T-helper 22 cell (primary cell): Measurements from ENCODE around the gene HMGCS2.
"Not testable (repeated sequence)": the region's sequence is repeated elsewhere in the genome, so short reads cannot be mapped to it uniquely, and the experiment has no call there.

Source experiments
- DNase-seq: peaks from one replicate; pipeline ENCODE4 v3.0.0-alpha.2; 2020; ENCODE audit warnings: low read depth

Gene HMGCS2

DNA sequence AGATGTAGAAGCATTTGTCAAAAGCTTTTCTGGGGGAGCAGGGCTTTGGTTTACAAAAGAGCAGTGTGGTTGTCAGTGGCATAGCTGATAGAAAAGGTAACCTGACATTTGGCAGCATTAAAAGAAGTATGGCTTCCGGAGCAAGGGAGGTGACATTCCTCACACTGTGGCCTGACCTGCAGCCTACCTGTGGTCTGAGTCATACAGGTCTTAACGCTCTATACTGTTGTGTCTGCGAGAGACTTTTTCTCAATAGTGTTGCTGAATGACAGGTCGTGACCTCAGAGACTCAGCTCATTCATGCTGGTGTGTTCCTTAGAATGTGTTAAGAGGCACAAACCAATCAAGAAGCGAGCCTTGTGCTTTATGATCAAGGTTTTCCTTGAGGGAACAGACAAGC, 37.6 kb downstream of the HMGCS2 start:
- no peak for DNase-seq

DNA sequence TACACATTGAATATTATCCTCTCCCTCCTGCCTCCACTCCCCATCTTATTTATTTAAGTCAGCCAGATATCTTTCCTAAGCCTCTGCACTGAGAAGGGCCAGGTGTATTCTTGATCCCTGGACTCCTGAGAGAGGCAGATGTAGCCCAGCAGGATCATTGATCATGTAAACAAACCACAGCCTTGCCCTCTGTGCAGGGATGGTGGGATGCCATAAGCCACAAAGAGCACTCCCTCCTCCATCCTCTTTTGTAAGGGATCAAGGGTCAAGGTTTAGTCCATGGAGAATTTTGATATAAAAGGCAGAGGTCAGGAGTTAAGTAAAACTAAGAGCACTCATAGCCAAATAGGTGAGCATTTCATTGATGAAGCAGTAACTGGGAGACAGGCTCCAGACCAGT, 39.7 kb downstream of the HMGCS2 start:
- no peak for DNase-seq

DNA sequence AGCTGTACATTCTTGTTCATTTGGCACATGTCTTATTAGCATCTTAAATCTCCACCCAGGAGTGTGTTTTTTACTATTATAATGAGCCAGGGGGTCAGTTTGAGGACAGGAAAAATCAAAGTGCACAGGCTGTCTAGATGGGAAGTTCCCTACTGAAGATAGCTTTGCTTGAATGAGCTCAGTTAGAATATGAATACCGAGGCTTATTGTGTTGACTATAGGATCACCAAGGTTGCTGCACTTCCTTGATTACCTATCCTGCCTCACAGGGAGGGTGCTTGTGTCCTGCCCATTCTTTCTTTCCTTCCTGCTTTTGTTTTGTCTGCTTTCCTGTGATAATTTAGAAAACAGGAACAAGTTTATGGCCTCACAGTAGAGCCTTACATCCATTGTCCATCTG, 40.7 kb downstream of the HMGCS2 start:
- DNase-seq, result no peak

- no peak for DNase-seq
Observed at GRCh38 chr1:119725626-119726025, 43.1 kb downstream of the HMGCS2 start.

- no peak for DNase-seq
Observed at GRCh38 chr1:119724611-119725218, 44.0 kb downstream of the HMGCS2 start.

- no peak for DNase-seq
Observed at GRCh38 chr1:119721896-119722295, 46.8 kb downstream of the HMGCS2 start.

DNA sequence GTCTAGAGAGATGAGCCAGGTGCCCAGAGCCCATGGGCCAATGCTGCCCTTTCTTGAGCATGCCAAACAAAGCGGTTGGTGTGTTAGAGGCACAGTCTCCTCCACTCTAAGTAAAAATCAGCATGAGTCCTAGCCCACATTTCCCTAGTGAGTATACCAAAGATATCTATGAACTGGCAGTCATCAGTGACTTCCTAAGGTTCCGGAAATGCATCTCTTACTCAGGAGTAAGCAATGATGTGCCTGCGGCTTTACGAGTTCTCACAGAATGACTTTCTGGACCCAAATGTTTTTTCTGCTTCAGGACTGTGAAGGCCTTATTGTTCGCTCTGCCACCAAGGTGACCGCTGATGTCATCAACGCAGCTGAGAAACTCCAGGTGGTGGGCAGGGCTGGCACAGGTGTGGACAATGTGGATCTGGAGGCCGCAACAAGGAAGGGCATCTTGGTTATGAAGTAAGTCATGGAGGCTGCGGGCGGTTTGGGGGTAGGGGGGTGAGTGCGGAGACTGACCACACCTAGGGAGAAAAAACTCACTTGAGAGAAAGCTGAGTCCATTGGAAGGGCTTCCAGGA, 47.8 kb downstream of the HMGCS2 start:
- no peak for DNase-seq

GRCh38 chr1:119718972-119719371, 49.7 kb downstream of the HMGCS2 start:
- DNase-seq, result no peak

- DNase-seq, result no peak
Observed at GRCh38 chr1:119718409-119718808, 50.3 kb downstream of the HMGCS2 start.

DNA sequence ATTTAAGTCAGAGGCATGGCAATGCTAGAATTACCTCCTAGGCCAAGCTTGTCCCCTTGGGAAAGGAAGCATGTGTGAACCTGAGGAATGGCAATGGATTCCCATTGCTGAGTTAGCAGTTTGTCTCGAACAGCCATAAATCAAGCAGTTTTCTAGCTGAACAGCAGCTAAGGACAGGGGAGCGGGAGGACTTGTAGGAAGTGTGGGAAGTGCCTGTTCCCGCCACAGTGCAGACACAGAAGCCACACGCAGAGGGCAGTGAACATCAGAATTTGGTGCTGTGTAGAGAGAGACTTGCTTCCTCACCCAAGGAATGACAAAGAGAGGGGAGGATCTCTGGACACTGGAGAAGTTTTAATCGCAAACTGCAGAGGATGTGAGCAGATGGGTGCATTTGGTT, 53.2 kb downstream of the HMGCS2 start:
- DNase-seq, result no peak

DNA sequence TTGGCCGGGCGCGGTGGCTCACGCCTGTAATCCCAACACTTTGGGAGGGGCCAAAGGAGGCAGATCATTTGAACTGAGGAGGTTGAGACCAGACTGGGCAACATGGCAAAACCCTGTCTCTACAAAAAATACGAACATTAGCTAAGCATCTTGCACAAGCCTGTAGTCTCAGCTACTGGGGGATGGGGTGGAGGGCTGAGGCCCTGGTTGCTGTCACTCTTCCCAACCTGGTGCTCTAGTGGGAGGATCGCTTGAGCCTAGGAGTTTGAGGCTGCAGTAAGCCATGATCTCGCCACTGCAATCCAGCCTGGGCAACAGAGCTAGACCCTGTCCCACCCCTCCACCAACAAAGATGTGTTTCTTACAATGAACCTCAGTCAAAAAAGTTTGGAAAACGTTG, 54.1 kb downstream of the HMGCS2 start:
- no peak for DNase-seq

- no peak for DNase-seq
Observed at GRCh38 chr1:119713749-119714456, 54.8 kb downstream of the HMGCS2 start.

GRCh38 chr1:119713039-119713748, 55.5 kb downstream of the HMGCS2 start:
- DNase-seq, result no peak

GRCh38 chr1:119712342-119713038, 56.2 kb downstream of the HMGCS2 start:
- no peak for DNase-seq

GRCh38 chr1:119711804-119712341, 56.8 kb downstream of the HMGCS2 start, which contains the start of gene PHGDH:
Gene PHGDH (plus strand): TSS chr1:119711934. CDS start chr1:119712023, 89 bp downstream.
- no peak for DNase-seq

- DNase-seq, result not testable (repeated sequence)
Observed at GRCh38 chr1:119711356-119711803, 57.3 kb downstream of the HMGCS2 start.

- not testable (repeated sequence) for DNase-seq
Observed at GRCh38 chr1:119706599-119706998, 62.1 kb downstream of the HMGCS2 start.

- DNase-seq, result no peak
Observed at GRCh38 chr1:119703666-119704450, 64.8 kb downstream of the HMGCS2 start.

DNA sequence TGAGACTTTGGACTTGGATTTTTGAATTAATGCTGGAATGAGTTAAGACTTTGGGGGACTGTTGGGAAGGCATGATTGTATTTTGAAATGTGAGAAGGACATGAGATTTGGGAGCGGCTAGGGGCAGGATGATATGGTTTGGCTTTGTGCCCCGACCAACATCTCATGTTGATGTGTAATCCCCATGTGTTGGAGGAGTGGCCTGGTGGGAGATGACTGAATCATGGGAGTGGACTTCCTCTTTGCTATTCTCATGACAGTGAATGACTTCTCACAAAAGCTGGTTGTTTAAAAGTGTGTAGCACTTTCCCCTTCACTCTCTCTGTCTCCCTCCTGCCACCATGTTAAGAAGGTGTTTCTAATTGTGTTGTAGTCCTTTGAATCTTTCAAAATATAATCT, 66.3 kb downstream of the HMGCS2 start:
- no peak for DNase-seq

GRCh38 chr1:119701659-119702058, 67.0 kb downstream of the HMGCS2 start:
- no peak for DNase-seq

DNA sequence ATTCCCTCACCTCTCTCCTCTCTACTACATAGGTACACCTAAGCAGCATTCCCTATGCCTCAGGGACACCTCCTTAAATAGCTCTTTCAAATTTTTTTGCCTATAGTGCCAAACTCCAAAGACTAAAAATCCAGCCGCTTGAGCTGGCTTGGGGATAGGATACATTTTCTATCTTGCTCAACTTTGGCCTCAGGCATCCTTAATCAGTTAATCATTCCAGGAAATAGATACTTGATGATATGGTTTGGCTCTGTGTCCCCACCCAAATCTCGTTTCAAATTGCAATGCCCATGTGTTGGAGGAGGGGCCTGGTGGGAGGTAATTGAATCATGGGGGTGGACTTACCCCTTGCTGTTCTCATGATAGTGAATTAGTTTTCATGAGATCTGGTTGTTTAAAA, 68.4 kb downstream of the HMGCS2 start:
- DNase-seq, result no peak
